ACHN (cell line): Measurements from ENCODE around the gene MYO1D.

Source experiments
- DNase-seq: peaks from one replicate; pipeline ENCODE4 v3.0.0-alpha.2; 2015
- in situ Hi-C: cut with HindIII; loops from 2 replicates; pipeline ENCODE4 v1.10.0; 2017; ENCODE audit warnings: low sequenced_read_pairs, low pct_ligation_motif_present, low pct_unique_long_range_greater_than_20kb

Gene MYO1D

GRCh38 chr17:32629563-32630190 lies 247.2 kb downstream of the MYO1D start:
- in situ Hi-C loops, result no loop called here
- DNase-seq, result no peak

GRCh38 chr17:32628271-32629044 lies 248.5 kb downstream of the MYO1D start:
- in situ Hi-C loops, result no loop called here
- DNase-seq, result no peak

DNA sequence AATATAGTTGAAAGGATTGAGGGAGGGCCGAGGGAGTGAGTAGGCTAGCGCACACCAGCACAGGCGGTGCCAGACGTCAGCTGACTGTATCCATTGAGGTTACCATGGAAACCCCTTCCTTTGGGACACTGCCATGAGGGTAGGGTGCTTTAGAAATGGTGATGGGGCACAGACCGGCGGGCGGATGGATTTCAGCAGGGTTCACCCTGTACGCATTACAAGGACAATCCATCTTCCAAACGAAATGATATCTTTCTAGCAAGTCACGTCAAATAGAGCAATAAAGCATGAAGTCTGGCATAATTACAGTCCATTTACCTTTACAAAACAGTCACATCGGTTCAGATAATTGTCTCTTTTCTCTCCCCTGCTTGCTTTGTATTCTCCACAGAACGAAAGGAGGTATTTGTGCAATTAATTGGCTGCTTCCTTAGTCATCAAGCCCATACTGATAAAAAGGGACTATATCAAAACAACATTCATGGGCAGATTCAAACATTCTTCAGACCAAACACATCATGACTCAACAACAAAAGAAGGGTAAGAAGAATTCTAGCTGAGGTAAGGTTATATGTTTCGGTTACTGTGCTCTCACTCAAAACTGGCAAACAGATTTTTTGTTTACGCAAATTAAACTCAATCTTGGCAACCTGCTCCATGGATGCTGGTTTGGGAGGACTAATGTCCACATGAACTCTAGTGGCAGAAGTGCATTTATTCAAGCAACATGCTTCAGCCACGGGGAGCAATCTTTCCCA lies 249.5 kb downstream of the MYO1D start:
- DNase-seq, result no peak
- in situ Hi-C loops, result no loop called here

GRCh38 chr17:32626379-32626791 lies 250.5 kb downstream of the MYO1D start:
- in situ Hi-C loops, result no loop called here
- no peak for DNase-seq

DNA sequence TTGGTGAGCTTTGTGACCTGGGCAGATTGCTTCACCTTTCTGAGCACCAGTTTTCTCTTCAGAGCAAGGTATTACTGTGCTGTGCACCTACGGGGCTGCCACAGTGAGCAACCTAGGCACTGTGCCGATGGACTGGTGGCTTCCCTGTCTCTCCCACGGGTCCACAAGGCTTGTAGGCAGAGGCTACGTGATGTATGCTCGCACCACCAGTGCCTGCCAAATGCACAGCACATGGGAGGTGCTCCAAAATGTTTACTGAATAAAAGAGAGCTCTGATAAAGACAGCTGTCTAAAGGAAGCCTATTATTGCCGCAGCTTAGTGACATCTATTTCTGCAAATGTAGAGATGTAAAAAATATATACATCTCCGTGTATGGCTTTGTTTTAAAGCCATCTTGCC lies 251.0 kb downstream of the MYO1D start:
- DNase-seq, result no peak
- in situ Hi-C loops, result no loop called here

DNA sequence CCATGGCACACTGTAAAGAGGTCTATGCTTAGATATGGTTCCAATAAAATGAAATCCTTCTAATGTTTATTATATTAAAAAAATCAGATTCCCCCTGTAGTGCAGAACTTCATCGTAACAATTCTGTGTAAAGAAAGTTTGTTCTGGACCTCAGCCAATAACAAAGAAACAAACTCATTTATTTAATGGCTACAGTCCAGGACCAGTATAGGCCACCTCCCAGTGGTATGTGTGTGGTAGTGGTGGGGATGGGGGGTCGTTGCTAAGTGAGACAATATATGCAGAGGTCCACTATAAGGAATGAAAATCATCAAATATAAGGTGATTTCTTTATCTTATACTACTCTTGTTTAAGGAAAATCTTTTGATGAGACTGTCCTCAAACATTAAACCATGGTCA lies 253.7 kb downstream of the MYO1D start:
- in situ Hi-C loops, result no loop called here
- no peak for DNase-seq

DNA sequence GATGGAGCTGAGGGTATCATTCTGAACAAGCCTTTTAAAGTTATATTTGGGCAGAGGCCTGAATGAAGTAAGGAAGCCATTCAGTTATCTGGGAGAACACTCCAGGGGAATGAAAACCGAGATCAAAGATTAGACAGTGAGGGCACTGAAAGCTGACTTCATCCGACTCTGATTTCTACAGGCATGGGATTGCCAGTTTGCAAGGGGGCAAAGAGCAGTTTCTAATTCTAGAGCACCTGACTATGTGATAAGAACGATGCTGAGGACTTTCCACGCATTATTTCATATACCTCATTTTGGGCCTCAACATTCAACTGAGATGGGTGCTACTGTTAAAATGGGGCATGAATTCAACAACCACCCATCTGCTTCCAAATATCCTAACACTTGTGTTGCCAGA lies 254.4 kb downstream of the MYO1D start:
- in situ Hi-C loops, result no loop called here
- DNase-seq, result no peak

GRCh38 chr17:32621612-32622312 lies 255.2 kb downstream of the MYO1D start:
- in situ Hi-C loops, result no loop called here
- no peak for DNase-seq

GRCh38 chr17:32615326-32615725 lies 261.6 kb downstream of the MYO1D start:
- in situ Hi-C loops, result no loop called here
- DNase-seq, result no peak

GRCh38 chr17:32610943-32611342 lies 266.0 kb downstream of the MYO1D start:
- in situ Hi-C loops, result no loop called here
- DNase-seq, result no peak

GRCh38 chr17:32609884-32610650 lies 266.9 kb downstream of the MYO1D start:
- no peak for DNase-seq
- in situ Hi-C loops, result no loop called here

GRCh38 chr17:32609085-32609484 lies 267.8 kb downstream of the MYO1D start:
- in situ Hi-C loops, result no loop called here
- DNase-seq, result peak; percentile 63

DNA sequence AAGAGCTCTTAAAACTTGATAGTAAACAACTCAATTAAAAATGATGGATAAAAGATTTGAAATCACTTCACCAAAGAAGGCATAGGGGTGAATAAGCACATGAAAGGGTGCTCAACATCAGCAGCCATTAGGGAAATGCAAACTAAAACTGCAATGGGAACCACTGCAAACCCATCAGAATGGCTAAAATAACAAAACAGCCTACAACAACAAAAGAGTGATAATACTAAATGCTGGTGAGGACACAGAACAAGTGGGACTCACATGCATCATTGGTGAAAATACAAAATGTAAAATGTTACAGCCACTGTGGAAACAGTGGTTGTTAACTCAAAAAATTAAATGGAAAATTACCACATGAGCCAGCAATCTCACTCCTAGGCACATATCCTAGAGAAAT lies 268.7 kb downstream of the MYO1D start:
- DNase-seq, result no peak
- in situ Hi-C loops, result no loop called here

DNA sequence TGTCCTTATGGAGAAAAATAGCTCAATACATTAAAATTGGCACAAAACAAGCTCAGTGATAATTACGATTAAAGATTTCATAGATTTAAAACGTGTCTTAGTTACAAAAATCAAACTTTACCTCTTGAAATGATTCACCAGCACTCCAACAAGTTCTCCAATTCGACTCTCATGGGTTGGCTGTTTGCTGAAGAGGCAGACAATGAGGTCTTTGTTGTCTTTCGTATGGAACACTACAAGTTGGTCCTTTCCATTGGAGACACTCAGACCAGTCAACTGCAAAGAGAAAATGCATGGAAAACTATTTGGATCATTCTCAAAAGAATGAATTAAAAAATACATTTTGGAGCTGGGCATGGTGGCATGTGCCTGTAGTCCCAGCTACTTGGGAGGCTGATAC lies 272.0 kb downstream of the MYO1D start:
- DNase-seq, result no peak
- in situ Hi-C loops, result no loop called here

- in situ Hi-C loops, result no loop called here
- DNase-seq, result no peak
Observed at GRCh38 chr17:32602396-32602795, 274.5 kb downstream of the MYO1D start.

- DNase-seq, result no peak
- in situ Hi-C loops, result no loop called here
Observed at GRCh38 chr17:32601866-32602265, 275.1 kb downstream of the MYO1D start.

GRCh38 chr17:32596628-32597027 lies 280.3 kb downstream of the MYO1D start:
- DNase-seq, result no peak
- in situ Hi-C loops, result no loop called here

GRCh38 chr17:32596206-32596605 lies 280.7 kb downstream of the MYO1D start:
- no peak for DNase-seq
- in situ Hi-C loops, result no loop called here
